Mucosa of rectum (tissue), 2 donors: ENCODE results near the gene CD276.
A peak's percentile ranks its signal among the peaks of the same experiment; 100 is the strongest.
"Not testable (repeated sequence)": the region's sequence is repeated elsewhere in the genome, so short reads cannot be mapped to it uniquely, and the experiment has no call there.

ENCODE experiments used
- H3K27ac ChIP-seq, 2 donors: one replicate each; pipeline ENCODE4 v1.7.0; 2013; ENCODE audit warnings: inconsistent platforms in 2 of 2, low read depth in 2 of 2, low read length in 2 of 2
- H3K27me3 ChIP-seq, 2 donors: one replicate each; pipeline ENCODE4 v1.7.0; 2013; ENCODE audit warnings: low read length in 2 of 2; ENCODE audit not compliant: control insufficient read depth in 2 of 2, insufficient read depth in 2 of 2
- H3K36me3 ChIP-seq, 2 donors: one replicate each; pipeline ENCODE4 v1.7.0; 2013; ENCODE audit warnings: low read length in 2 of 2; ENCODE audit not compliant: control insufficient read depth in 2 of 2, insufficient read depth in 2 of 2
- H3K4me1 ChIP-seq, 2 donors: one replicate each; pipeline ENCODE4 v1.7.0; 2013; ENCODE audit warnings: low read length in 2 of 2, mild to moderate bottlenecking in 1 of 2; ENCODE audit not compliant: control insufficient read depth in 2 of 2, insufficient read depth in 2 of 2
- H3K4me3 ChIP-seq, 2 donors: one replicate each; pipeline ENCODE4 v1.7.0; 2013; ENCODE audit warnings: low read length in 2 of 2
- H3K9ac ChIP-seq, 2 donors: one replicate each; pipeline ENCODE4 v1.7.0; 2013; ENCODE audit warnings: low read length in 2 of 2, low read depth in 1 of 2, mild to moderate bottlenecking in 1 of 2
- H3K9me3 ChIP-seq, 2 donors: one replicate each; pipeline ENCODE4 v1.7.0; 2013; ENCODE audit warnings: low read length in 2 of 2; ENCODE audit not compliant: control insufficient read depth in 2 of 2
- donor health status: healthy.
- donor health status: Normal muscosa, but diverticular disease.

CD276 gene

GRCh38 chr15:73683777-73684580 lies at the start of gene CD276:
Gene CD276, plus strand, starts transcription at chr15:73684383. Its CDS starts 15,257 bp downstream, at chr15:73699640.
- H3K36me3 ChIP-seq, result no peaks in the 10 kb centered on the region

GRCh38 chr15:73637527-73637926 lies 46.7 kb upstream of the CD276 start:
- no peak overlapping the region for H3K9ac ChIP-seq
- no peaks in the 10 kb centered on the region for H3K36me3 ChIP-seq
- peaks cover 4 to 8% of the 10 kb centered on the region in 2 donors for H3K4me1 ChIP-seq
- no peak overlapping the region for H3K4me3 ChIP-seq
- H3K9me3 ChIP-seq, result no peaks in the 10 kb centered on the region
- no peaks in the 10 kb centered on the region for H3K27me3 ChIP-seq
- H3K27ac ChIP-seq, result no peak overlapping the region

More at GRCh38 chr15:73683777-73684580, at the start of gene CD276:
- Histone ChIP-seq H3K4me3 (peak within 1 kb of the TSS; percentile 70 to 72), H3K9me3 (no peaks in the 10 kb centered on the region), H3K4me1 (peaks cover 4 to 5% of the 10 kb centered on the region in 2 donors), H3K9ac (peak within 1 kb of the TSS; percentile 24 to 69), H3K27me3 (peaks cover 0 to 3% of the 10 kb centered on the region in 2 donors), H3K27ac (peak within 1 kb of the TSS; percentile 55 to 74)

- not testable (repeated sequence) for H3K27me3 ChIP-seq, H3K27ac ChIP-seq, H3K36me3 ChIP-seq, H3K9ac ChIP-seq, H3K9me3 ChIP-seq, H3K4me1 ChIP-seq, H3K4me3 ChIP-seq
Observed at GRCh38 chr15:73639464-73639863, 44.7 kb upstream of the CD276 start.

DNA sequence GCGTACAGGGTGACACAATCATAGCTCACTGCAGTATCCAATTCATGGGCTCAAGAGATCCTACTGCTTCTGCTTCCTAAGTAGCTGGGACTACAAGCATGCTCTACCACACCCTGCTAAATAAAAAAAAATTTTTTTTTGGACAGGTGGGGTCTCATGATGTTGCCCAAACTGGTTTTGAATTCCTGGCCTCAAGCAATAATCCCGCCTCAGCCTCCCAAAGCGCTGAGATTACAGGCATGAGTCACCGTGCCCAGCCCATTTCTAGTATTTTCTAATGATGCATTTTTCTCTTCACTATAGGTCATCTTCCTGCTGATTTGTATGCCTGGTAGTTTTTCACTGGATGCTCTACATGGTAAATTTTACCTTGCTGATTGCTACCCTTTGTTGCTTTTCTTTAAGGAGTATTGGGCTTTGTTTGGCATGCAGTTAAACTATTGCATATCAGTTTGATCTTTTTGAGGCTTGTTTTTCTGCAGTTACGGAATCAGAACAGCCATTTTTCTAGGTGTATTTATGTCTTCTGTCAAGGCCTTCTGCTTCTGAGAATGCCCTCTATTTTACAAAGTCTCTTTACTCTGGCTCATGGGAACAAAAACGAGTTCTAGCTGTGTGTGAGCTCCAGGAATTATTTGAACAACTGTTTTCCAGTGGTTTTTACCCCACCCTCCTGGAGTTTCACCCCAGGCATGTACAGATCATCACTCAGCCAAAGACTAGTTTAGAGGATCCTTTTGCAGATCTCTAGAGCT lies 36.7 kb upstream of the CD276 start:
- H3K9ac ChIP-seq, result no peak overlapping the region
- no peaks in the 10 kb centered on the region for H3K4me1 ChIP-seq
- no peak overlapping the region for H3K4me3 ChIP-seq
- H3K27me3 ChIP-seq, result no peaks in the 10 kb centered on the region
- no peaks in the 10 kb centered on the region for H3K9me3 ChIP-seq
- no peaks in the 10 kb centered on the region for H3K36me3 ChIP-seq
- no peak overlapping the region for H3K27ac ChIP-seq

DNA sequence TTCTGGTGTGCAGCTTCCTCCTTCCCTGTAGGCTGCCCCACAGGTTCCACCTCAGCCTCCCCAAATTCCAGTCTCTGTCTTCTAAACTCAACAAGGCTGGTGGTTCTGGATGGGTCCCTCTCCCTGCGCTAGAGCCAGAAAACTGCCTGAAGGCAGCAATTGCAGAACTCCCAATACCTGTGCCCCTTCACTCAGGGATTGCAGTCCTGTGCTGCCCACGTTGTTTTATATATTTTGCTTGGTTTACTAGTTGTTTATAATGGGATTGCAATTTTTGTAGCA lies 36.2 kb upstream of the CD276 start:
- H3K27me3 ChIP-seq, result no peaks in the 10 kb centered on the region
- no peaks in the 10 kb centered on the region for H3K4me1 ChIP-seq
- no peaks in the 10 kb centered on the region for H3K36me3 ChIP-seq
- no peak overlapping the region for H3K4me3 ChIP-seq
- no peaks in the 10 kb centered on the region for H3K9me3 ChIP-seq
- H3K27ac ChIP-seq, result no peak overlapping the region
- no peak overlapping the region for H3K9ac ChIP-seq

DNA sequence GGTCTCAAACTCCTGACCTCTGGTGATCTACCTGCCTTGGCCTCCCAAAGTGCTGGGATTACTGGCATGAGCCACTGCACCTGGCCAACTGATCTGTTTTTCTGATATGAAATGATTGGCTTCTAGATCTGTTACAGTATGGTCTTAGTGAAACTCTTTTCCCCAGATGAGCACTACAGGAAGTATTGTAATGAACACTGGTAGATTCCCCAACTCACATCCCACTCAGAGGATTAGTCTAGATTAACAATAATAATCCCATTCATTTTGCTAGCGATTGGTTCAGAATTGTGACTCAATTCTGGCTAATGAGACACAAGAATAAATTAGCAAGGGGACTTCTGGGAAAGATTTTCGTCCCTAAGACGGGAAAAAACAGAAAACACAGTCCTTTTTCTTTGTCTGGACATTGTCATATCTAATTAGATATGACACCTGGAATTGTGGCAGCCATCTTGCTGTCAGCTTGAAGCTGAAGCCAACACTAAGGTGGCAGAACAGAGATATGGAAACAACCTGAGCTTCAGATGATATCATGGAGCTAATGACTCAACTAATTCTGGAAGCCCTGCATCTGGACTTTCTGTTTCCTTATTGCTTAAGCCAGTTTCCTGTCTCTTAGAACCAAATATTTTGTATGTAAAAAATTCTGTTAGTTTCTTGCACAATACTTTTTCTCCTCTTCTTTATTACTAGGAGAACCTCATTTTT lies 33.6 kb upstream of the CD276 start:
- H3K9ac ChIP-seq, result no peak overlapping the region
- no peaks in the 10 kb centered on the region for H3K36me3 ChIP-seq
- no peaks in the 10 kb centered on the region for H3K27me3 ChIP-seq
- H3K4me3 ChIP-seq, result no peak overlapping the region
- H3K9me3 ChIP-seq, result no peaks in the 10 kb centered on the region
- no peak overlapping the region for H3K27ac ChIP-seq
- no peaks in the 10 kb centered on the region for H3K4me1 ChIP-seq

DNA sequence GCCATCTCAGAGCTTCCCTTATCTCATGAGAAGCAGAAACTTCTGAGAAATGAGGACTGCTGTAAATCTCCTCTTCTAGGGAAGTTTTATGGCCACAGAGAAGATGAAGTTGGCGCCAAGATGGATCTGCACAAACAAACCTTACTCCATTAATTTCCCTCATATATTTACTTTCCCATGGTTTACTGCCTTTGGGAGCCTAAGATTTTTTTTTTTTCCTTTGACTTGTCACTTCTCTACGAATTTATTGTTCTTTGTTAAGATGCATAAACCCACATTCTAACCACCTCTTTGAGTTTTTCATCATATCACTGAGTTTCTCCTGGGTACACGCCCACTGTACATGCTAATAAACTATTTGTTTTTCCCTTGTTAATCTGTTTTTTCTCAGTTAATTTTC lies 29.5 kb upstream of the CD276 start:
- Histone ChIP-seq H3K36me3 (no peaks in the 10 kb centered on the region), H3K9ac (no peak overlapping the region), H3K27ac (no peak overlapping the region), H3K27me3 (no peaks in the 10 kb centered on the region), H3K4me1 (no peaks in the 10 kb centered on the region), H3K4me3 (no peak overlapping the region), H3K9me3 (no peaks in the 10 kb centered on the region)

DNA sequence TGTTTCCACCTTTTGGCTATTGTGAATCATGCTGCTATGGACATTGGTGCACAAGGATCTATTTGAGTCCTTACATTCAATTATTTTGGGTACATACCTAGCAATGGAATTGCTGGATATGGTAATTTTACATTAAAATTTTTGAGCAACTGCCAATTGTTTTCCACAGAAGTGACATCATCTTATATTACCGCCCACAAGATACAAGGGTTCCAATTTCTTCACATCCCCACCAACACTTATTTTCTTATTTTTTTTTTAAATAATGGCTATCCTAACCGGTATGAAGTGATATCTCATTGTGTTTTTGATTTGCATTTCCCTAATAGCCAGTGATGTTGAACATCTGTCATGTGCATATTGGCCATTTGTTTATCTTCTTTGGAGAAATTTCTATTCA lies 28.5 kb upstream of the CD276 start:
- H3K9me3 ChIP-seq, result no peaks in the 10 kb centered on the region
- H3K4me1 ChIP-seq, result no peaks in the 10 kb centered on the region
- H3K36me3 ChIP-seq, result no peaks in the 10 kb centered on the region
- no peak overlapping the region for H3K27ac ChIP-seq
- no peak overlapping the region for H3K4me3 ChIP-seq
- no peak overlapping the region for H3K9ac ChIP-seq
- no peaks in the 10 kb centered on the region for H3K27me3 ChIP-seq

DNA sequence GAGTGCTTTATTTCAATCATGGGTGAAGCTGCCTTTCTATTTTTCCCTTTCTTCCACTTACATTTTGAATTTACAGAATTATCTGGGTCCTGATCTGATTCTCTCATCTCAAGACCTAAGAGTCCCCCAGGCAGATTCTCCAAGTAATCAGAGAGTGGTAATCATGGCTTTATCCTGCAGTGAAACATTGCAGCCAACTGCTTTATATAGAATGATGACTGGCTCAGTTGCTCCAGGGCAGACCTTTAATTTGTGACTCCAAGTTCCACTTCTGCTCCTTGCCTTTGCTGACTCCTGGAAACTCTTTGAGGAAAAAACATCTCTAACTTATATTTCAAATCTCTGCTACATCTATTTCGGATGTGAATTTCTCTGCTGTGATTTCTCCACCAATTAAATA lies 25.5 kb upstream of the CD276 start:
- no peaks in the 10 kb centered on the region for H3K4me1 ChIP-seq
- H3K27ac ChIP-seq, result no peak overlapping the region
- H3K9me3 ChIP-seq, result no peaks in the 10 kb centered on the region
- H3K36me3 ChIP-seq, result no peaks in the 10 kb centered on the region
- H3K27me3 ChIP-seq, result no peaks in the 10 kb centered on the region
- H3K4me3 ChIP-seq, result no peak overlapping the region
- no peak overlapping the region for H3K9ac ChIP-seq

GRCh38 chr15:73660455-73660854 lies 23.7 kb upstream of the CD276 start:
- Histone ChIP-seq H3K27me3 (no peaks in the 10 kb centered on the region), H3K36me3 (no peaks in the 10 kb centered on the region), H3K9ac (no peak overlapping the region), H3K4me1 (no peaks in the 10 kb centered on the region), H3K4me3 (no peak overlapping the region), H3K9me3 (no peaks in the 10 kb centered on the region), H3K27ac (no peak overlapping the region)
